H1 (cell line): ENCODE measurements around the gene BYSL. TPM values are rescaled to one million over a fixed set of nuclear protein-coding genes. Genes with fewer than 3 reads are reported as not detected.

Experiments used
- CTCF ChIA-PET: fragments of 300-600 bp; sonication (Branson Sonifier 250); formaldehyde crosslinking; loops from one replicate; lab custom pipeline; 2021; ENCODE audit not compliant: partially characterized antibody; lab: Charles Lee
- POLR2A ChIA-PET: fragments of 300-600 bp; sonication (Branson Sonifier 250); formaldehyde crosslinking; loops from one replicate; lab custom pipeline; 2021; ENCODE audit warnings: inconsistent platforms; ENCODE audit not compliant: partially characterized antibody; lab: Charles Lee
- DNase-seq, 2 experiments: peaks; one replicate each; pipeline versions ENCODE4 v3.0.0 to v3.0.0-alpha.2; 2010 to 2022; ENCODE audit warnings: low spot score in 2 of 2, low read depth in 1 of 2, mixed read lengths in 1 of 2
- FAIRE-seq: peaks from 2 replicates; lab custom pipeline; 2011; peaks lifted over from hg19 to GRCh38; lab: Jason Lieb, UNC
- H2AFZ ChIP-seq: 2 replicates; pipeline ENCODE4 v1.8.1; 2012; ENCODE audit warnings: low read length, inconsistent platforms
- H2AK5ac ChIP-seq: 2 replicates; pipeline ENCODE4 v1.6.1; 2013; ENCODE audit warnings: low read depth, low read length
- H2BK120ac ChIP-seq: replicated peaks from 2 replicates; pipeline ENCODE3; 2013; ENCODE audit warnings: low read depth, low read length, inconsistent platforms
- H2BK12ac ChIP-seq: 2 replicates; pipeline ENCODE4 v1.6.1; 2013; ENCODE audit warnings: low read depth, low read length
- H2BK15ac ChIP-seq: 2 replicates; pipeline ENCODE4 v1.6.1; 2013; ENCODE audit warnings: low read length
- H2BK20ac ChIP-seq: 2 replicates; pipeline ENCODE4 v1.6.1; 2013; ENCODE audit warnings: low read length
- H2BK5ac ChIP-seq: 2 replicates; pipeline ENCODE4 v1.6.1; 2013; ENCODE audit warnings: low read depth, low read length
- H3K14ac ChIP-seq: 2 replicates; pipeline ENCODE4 v1.6.1; 2013; ENCODE audit warnings: inconsistent platforms; ENCODE audit not compliant: insufficient read length
- H3K18ac ChIP-seq: 2 replicates; pipeline ENCODE4 v1.6.1; 2013; ENCODE audit warnings: low read length; ENCODE audit errors: extremely low read depth
- H3K23ac ChIP-seq: 2 replicates; pipeline ENCODE4 v1.6.1; 2013; ENCODE audit warnings: inconsistent platforms; ENCODE audit not compliant: insufficient read length
- H3K23me2 ChIP-seq: 2 replicates; pipeline ENCODE4 v1.6.1; 2013; ENCODE audit warnings: low read depth, low read length
- H3K27ac ChIP-seq: 2 replicates; pipeline ENCODE4 v1.6.1; 2011; ENCODE audit warnings: low read depth, low read length, inconsistent platforms
- H3K27me3 ChIP-seq, 4 experiments: replicated peaks in 1 of 4; 1 replicate in 1 of 4; 2 replicates in 3 of 4; pipeline versions ENCODE4 v1.6.1 to v1.8.1; 2011 to 2013; ENCODE audit warnings: low read length in 3 of 4, mild to moderate bottlenecking in 3 of 4, inconsistent platforms in 2 of 4, mixed read lengths in 2 of 4, moderate library complexity in 1 of 4; ENCODE audit not compliant: control insufficient read depth in 3 of 4, insufficient read depth in 3 of 4; ENCODE audit errors: extremely low read depth in 1 of 4
- H3K36me3 ChIP-seq, 4 experiments: 2 replicates each; pipeline versions ENCODE4 v1.6.1 to v1.8.1; 2011 to 2013; ENCODE audit warnings: mild to moderate bottlenecking in 4 of 4, low read length in 3 of 4, moderate library complexity in 2 of 4, control low read depth in 1 of 4, inconsistent platforms in 1 of 4; ENCODE audit not compliant: insufficient read depth in 4 of 4, control insufficient read depth in 2 of 4
- H3K4ac ChIP-seq: replicated peaks from 2 replicates; pipeline ENCODE3; 2013; ENCODE audit warnings: low read length, low read depth, mixed read lengths, inconsistent platforms; ENCODE audit not compliant: insufficient read length
- H3K4me1 ChIP-seq, 4 experiments: replicated peaks in 1 of 4; 1 replicate in 1 of 4; 2 replicates in 3 of 4; pipeline versions ENCODE4 v1.6.1 to v1.8.1; 2011 to 2013; ENCODE audit warnings: low read length in 3 of 4, inconsistent platforms in 2 of 4, mixed read lengths in 1 of 4; ENCODE audit not compliant: insufficient read depth in 4 of 4, control insufficient read depth in 3 of 4
- H3K4me2 ChIP-seq, 2 experiments: 2 replicates each; pipeline versions ENCODE4 v1.6.1 to v1.8.1; 2011 to 2013; ENCODE audit warnings: low read depth in 2 of 2, low read length in 2 of 2, control low read depth in 1 of 2, inconsistent platforms in 1 of 2, mild to moderate bottlenecking in 1 of 2; ENCODE audit not compliant: insufficient read depth in 1 of 2
- H3K4me3 ChIP-seq, 4 experiments: fragments of 200-600, 300-600 bp in 1 of 4; sonication (generic), shearing (Covaris generic), sonication (Bioruptor Twin) in 1 of 4; 2 replicates each; pipeline versions ENCODE4 v1.5.1 to v1.8.1; 2011 to 2016; ENCODE audit warnings: low read length in 4 of 4, low read depth in 3 of 4, control low read depth in 2 of 4, inconsistent platforms in 2 of 4, mild to moderate bottlenecking in 2 of 4, mixed read lengths in 1 of 4, moderate library complexity in 1 of 4; ENCODE audit not compliant: insufficient read depth in 2 of 4; ENCODE audit errors: extremely low read depth in 1 of 4
- H3K56ac ChIP-seq: replicated peaks from 2 replicates; pipeline ENCODE3; 2013; ENCODE audit warnings: low read depth, mild to moderate bottlenecking, mixed read lengths, low read length, inconsistent platforms; ENCODE audit not compliant: insufficient read length
- H3K79me1 ChIP-seq: 2 replicates; pipeline ENCODE4 v1.6.1; 2013; ENCODE audit warnings: low read depth, low read length, control low read depth
- H3K79me2 ChIP-seq, 2 experiments: 2 replicates each; pipeline versions ENCODE4 v1.6.1 to v1.8.1; 2012 to 2013; ENCODE audit warnings: low read length in 2 of 2, mild to moderate bottlenecking in 2 of 2, inconsistent platforms in 1 of 2; ENCODE audit not compliant: insufficient read depth in 2 of 2, control insufficient read depth in 1 of 2
- H3K9ac ChIP-seq, 4 experiments: replicated peaks in 1 of 4; 1 replicate in 1 of 4; 2 replicates in 3 of 4; pipeline versions ENCODE4 v1.6.1 to v1.8.1; 2011 to 2013; ENCODE audit warnings: low read depth in 3 of 4, low read length in 3 of 4, control low read depth in 2 of 4, mild to moderate bottlenecking in 2 of 4, moderate library complexity in 2 of 4, inconsistent platforms in 1 of 4; ENCODE audit errors: extremely low read depth in 1 of 4
- H3K9me3 ChIP-seq, 2 experiments: 2 replicates each; pipeline versions ENCODE4 v1.6.1 to v1.8.1; 2012 to 2013; ENCODE audit warnings: mild to moderate bottlenecking in 2 of 2, moderate library complexity in 2 of 2, control low read depth in 1 of 2, inconsistent platforms in 1 of 2, low read depth in 1 of 2, low read length in 1 of 2, mixed read lengths in 1 of 2; ENCODE audit not compliant: insufficient read depth in 2 of 2
- H4K20me1 ChIP-seq, 2 experiments: replicated peaks in 1 of 2; 2 replicates each; pipeline versions ENCODE3 to v1.8.1; 2011 to 2013; ENCODE audit warnings: inconsistent platforms in 2 of 2, low read length in 2 of 2, mild to moderate bottlenecking in 1 of 2; ENCODE audit not compliant: insufficient read depth in 2 of 2, control insufficient read depth in 1 of 2
- H4K5ac ChIP-seq: 2 replicates; pipeline ENCODE4 v1.6.1; 2013; ENCODE audit warnings: low read length, low read depth, mixed read lengths, inconsistent platforms; ENCODE audit not compliant: insufficient read length
- H4K8ac ChIP-seq: 2 replicates; pipeline ENCODE4 v1.8.0; 2013; ENCODE audit warnings: mild to moderate bottlenecking, moderate library complexity, low read length, inconsistent platforms; ENCODE audit not compliant: insufficient read depth; ENCODE audit errors: extremely low read depth
- H4K91ac ChIP-seq: replicated peaks from 2 replicates; pipeline ENCODE3; 2013; ENCODE audit warnings: low read length, mixed read lengths, inconsistent platforms; ENCODE audit not compliant: insufficient read length
- ASH2L ChIP-seq: fragments of 200-600, 300-600 bp; sonication (generic); IDR thresholded peaks from one replicate; pipeline ENCODE4 v1.7.1; 2017; ENCODE audit warnings: low read length
- CEBPB ChIP-seq: IDR thresholded peaks from 2 replicates; pipeline ENCODE4 v1.6.1; 2012; ENCODE audit warnings: low read depth, low read length
- CHD1 ChIP-seq: IDR thresholded peaks from 2 replicates; pipeline ENCODE4 v1.6.1; 2012; ENCODE audit warnings: low read depth, low read length, improper control_type of control experiment
- CREB1 ChIP-seq: IDR thresholded peaks from 2 replicates; pipeline ENCODE4 v1.6.1; 2012; ENCODE audit warnings: inconsistent platforms
- EGR1 ChIP-seq: IDR thresholded peaks from 2 replicates; pipeline ENCODE4 v1.6.1; 2011; ENCODE audit warnings: low read depth, low read length, borderline replicate concordance
- KDM4A ChIP-seq: IDR thresholded peaks from one replicate; pipeline ENCODE4 v1.7.1; 2012; ENCODE audit warnings: low read depth, mild to moderate bottlenecking, moderate library complexity, low read length, inconsistent platforms; ENCODE audit not compliant: severe bottlenecking
- KDM5A ChIP-seq: fragments of 200-600 bp; IDR thresholded peaks from 2 replicates; pipeline ENCODE4 v1.7.1; 2012; ENCODE audit warnings: mild to moderate bottlenecking, low read length, inconsistent platforms, mixed read lengths
- NANOG ChIP-seq: IDR thresholded peaks from 2 replicates; pipeline ENCODE4 v1.6.1; 2011; ENCODE audit warnings: low read length, low read depth, mild to moderate bottlenecking, inconsistent platforms; ENCODE audit not compliant: insufficient read depth, poor library complexity, severe bottlenecking
- RFX5 ChIP-seq: IDR thresholded peaks from 2 replicates; pipeline ENCODE4 v1.6.1; 2011; ENCODE audit warnings: low read depth, low read length, improper control_type of control experiment, borderline replicate concordance
- SP2 ChIP-seq: IDR thresholded peaks from 2 replicates; pipeline ENCODE4 v1.6.1; 2012; ENCODE audit warnings: mild to moderate bottlenecking, low read length, inconsistent platforms
- SRF ChIP-seq: IDR thresholded peaks from 2 replicates; pipeline ENCODE4 v1.6.1; 2011; ENCODE audit warnings: mild to moderate bottlenecking, low read depth, low read length, moderate library complexity
- TCF12 ChIP-seq: IDR thresholded peaks from 2 replicates; pipeline ENCODE4 v1.6.1; 2011; ENCODE audit warnings: low read depth, mild to moderate bottlenecking, low read length
- YY1 ChIP-seq: IDR thresholded peaks from 2 replicates; pipeline ENCODE4 v1.6.1; 2011; ENCODE audit warnings: low read depth, mild to moderate bottlenecking, low read length
- polyA plus RNA-seq, 7 experiments: library from polyadenylated mRNA; depleted of rRNA in 3 of 7; stranded (reverse) in 5 of 7; unstranded in 2 of 7; fragments of >200 nt in 5 of 7; fragments of 200-250 nt in 2 of 7; gene quantifications; 1 replicate in 5 of 7; 2 replicates in 1 of 7; 4 replicates in 1 of 7; pipeline versions ENCODE4 v1.2.1 to v1.2.3, GENCODE V29; 2011 to 2013; ENCODE audit warnings: missing spikeins in 2 of 7, mixed read lengths in 2 of 7
- total RNA-seq: library from RNA; stranded (reverse); fragmentation: NEBNext Ultra II Directional; extraction: Animal tissue kit (Norgen Biotek cat#: 25700); gene quantifications from 2 replicates; pipeline ENCODE4 v1.2.1, GENCODE V29; 2021
- TF ChIP-seq, protein P1 (sequence below): IDR thresholded peaks from 2 replicates; pipeline ENCODE4 v1.6.1; 2011; ENCODE audit warnings: low read length, improper control_type of control experiment
- TF ChIP-seq, protein P2 (sequence below): IDR thresholded peaks from 2 replicates; pipeline ENCODE4 v1.6.1; 2012; ENCODE audit warnings: inconsistent platforms

BYSL gene
- total and polyA plus RNA-seq, 2 of the 8 experiments (the other 6 are each of a cell fraction or from before 2014, with no cell fraction given), result 37.3 to 49.2 TPM

DNA sequence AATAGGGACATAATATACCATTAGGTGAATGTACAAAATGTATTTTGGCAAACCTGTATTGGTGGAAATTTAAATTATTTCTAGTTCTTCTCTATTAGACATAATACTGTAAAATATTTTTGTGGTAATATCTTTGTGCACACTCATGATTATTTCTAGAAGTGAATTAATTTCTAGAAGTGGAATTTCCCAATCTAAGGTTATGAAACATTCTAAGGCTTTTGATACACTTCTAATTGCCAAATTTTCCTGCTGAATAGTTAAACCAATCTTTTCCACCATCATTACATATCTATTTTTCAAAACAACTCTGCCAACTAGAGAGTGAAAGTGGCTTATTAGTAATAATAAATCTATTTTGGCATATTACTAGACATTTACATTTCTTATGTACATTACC, 22.2 kb downstream of the BYSL start:
- H3K4me3 ChIP-seq, result no peak overlapping the region
- no peak overlapping the region for H2BK120ac ChIP-seq
- no peak for DNase-seq
- H3K27me3 ChIP-seq, result no peaks in the 10 kb centered on the region
- H3K27ac ChIP-seq, result no peak overlapping the region
- no peak overlapping the region for H4K8ac ChIP-seq
- H3K9me3 ChIP-seq, result no peaks in the 10 kb centered on the region
- H2AFZ ChIP-seq, result no peak overlapping the region
- no peaks in the 10 kb centered on the region for H3K79me1 ChIP-seq
- no peak overlapping the region for H2BK20ac ChIP-seq
- no peak overlapping the region for H3K9ac ChIP-seq
- ChIA-PET CTCF (interaction anchor here (1.2 to 13.7 kb wide), 2 partner anchors 10 to 101 kb away, joined by 4 to 219 read pairs; no protein-coding TSS in a partner anchor), POLR2A (interaction anchor here (1.8 to 16.6 kb wide), 3 partner anchors 17 to 102 kb away, joined by 4 to 235 read pairs (median 157); partner anchors contain the start of genes BYSL, MED20 and TAF8)
- H3K36me3 ChIP-seq, result no peaks in the 10 kb centered on the region
- H3K23me2 ChIP-seq, result peaks cover 17% of the 10 kb centered on the region
- FAIRE-seq, result no peak
- no peak overlapping the region for H2BK12ac ChIP-seq
- H3K79me2 ChIP-seq, result no peaks in the 10 kb centered on the region
- peaks cover 6 to 26% (median 21%) of the 10 kb centered on the region in 4 experiments for H3K4me1 ChIP-seq
- H3K14ac ChIP-seq, result no peak overlapping the region
- no peak overlapping the region for H4K91ac ChIP-seq
- no peak overlapping the region for H3K4ac ChIP-seq
- no peak overlapping the region for H3K23ac ChIP-seq
- H3K4me2 ChIP-seq, result no peak overlapping the region
- no peak overlapping the region for H2BK5ac ChIP-seq
- H4K5ac ChIP-seq, result no peak overlapping the region
- no peak overlapping the region for H2BK15ac ChIP-seq
- H3K18ac ChIP-seq, result no peak overlapping the region
- H3K56ac ChIP-seq, result no peak overlapping the region
- H4K20me1 ChIP-seq, result no peaks in the 10 kb centered on the region
- no peak overlapping the region for H2AK5ac ChIP-seq
- TF ChIP-seq TCF12 (no peak), EGR1 (no peak), ASH2L (no peak), SRF (no peak), KDM5A (no peak), CEBPB (no peak), KDM4A (no peak), SP2 (no peak), CREB1 (no peak), NANOG (no peak), RFX5 (no peak), CHD1 (no peak), YY1 (no peak)
- TF ChIP-seq, protein P1, sequence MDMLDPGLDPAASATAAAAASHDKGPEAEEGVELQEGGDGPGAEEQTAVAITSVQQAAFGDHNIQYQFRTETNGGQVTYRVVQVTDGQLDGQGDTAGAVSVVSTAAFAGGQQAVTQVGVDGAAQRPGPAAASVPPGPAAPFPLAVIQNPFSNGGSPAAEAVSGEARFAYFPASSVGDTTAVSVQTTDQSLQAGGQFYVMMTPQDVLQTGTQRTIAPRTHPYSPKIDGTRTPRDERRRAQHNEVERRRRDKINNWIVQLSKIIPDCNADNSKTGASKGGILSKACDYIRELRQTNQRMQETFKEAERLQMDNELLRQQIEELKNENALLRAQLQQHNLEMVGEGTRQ, result no peak
- TF ChIP-seq, protein P2, sequence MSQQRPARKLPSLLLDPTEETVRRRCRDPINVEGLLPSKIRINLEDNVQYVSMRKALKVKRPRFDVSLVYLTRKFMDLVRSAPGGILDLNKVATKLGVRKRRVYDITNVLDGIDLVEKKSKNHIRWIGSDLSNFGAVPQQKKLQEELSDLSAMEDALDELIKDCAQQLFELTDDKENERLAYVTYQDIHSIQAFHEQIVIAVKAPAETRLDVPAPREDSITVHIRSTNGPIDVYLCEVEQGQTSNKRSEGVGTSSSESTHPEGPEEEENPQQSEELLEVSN, result no peak
